GM10266 (cell line): Measurements from ENCODE around the gene STAM.

ENCODE experiments used
- DNase-seq: peaks from one replicate; pipeline ENCODE4 v3.0.0; 2012; ENCODE audit errors: extremely low spot score
- CTCF ChIP-seq: IDR thresholded peaks from 2 replicates; pipeline ENCODE4 v1.5.1; 2012; ENCODE audit warnings: mild to moderate bottlenecking, low read depth; ENCODE audit not compliant: control insufficient read depth, insufficient read depth; ENCODE audit errors: missing control alignments

Gene STAM

GRCh38 chr10:17643755-17644484 is at the start of gene STAM:
STAM (plus strand) TSS chr10:17644151; CDS start chr10:17644340, 189 bp downstream.
- DNase-seq = peak; percentile 84
- no peak for TF ChIP-seq CTCF

- TF ChIP-seq CTCF = no peak
- DNase-seq = no peak
Measured at GRCh38 chr10:17597386-17597785, 46.6 kb upstream of the STAM start.

GRCh38 chr10:17599089-17599488 is 44.9 kb upstream of the STAM start:
- no peak for DNase-seq
- TF ChIP-seq CTCF = peak; percentile 32

- DNase-seq = no peak
- no peak for TF ChIP-seq CTCF
Measured at GRCh38 chr10:17605936-17606335, 38.0 kb upstream of the STAM start.

GRCh38 chr10:17606547-17607040 is 37.4 kb upstream of the STAM start:
- no peak for DNase-seq
- no peak for TF ChIP-seq CTCF

- no peak for TF ChIP-seq CTCF
- DNase-seq = no peak
Measured at GRCh38 chr10:17607060-17607459, 36.9 kb upstream of the STAM start.

- TF ChIP-seq CTCF = peak; percentile 71
- DNase-seq = peak; percentile 53
Measured at GRCh38 chr10:17607603-17608332, 36.2 kb upstream of the STAM start.
